KMS-11 (cell line): Measurements from ENCODE around the gene ASB4.

Experiments
- H2AFZ ChIP-seq: fragments of 200-600 bp; sonication (generic); 2 replicates; pipeline ENCODE4 v1.6.1; 2016; ENCODE audit warnings: antibody characterized with exemption, mixed run types, low read depth
- H3K27ac ChIP-seq: fragments of 200-600 bp; sonication (generic); 2 replicates; pipeline ENCODE4 v1.6.1; 2016; ENCODE audit warnings: mild to moderate bottlenecking, mixed run types
- H3K27me3 ChIP-seq: fragments of 200-600 bp; sonication (generic); 2 replicates; pipeline ENCODE4 v1.6.1; 2017; ENCODE audit warnings: mild to moderate bottlenecking, low read depth, mixed run types, moderate library complexity; ENCODE audit not compliant: insufficient read depth
- H3K36me3 ChIP-seq: fragments of 200-600 bp; sonication (generic); 2 replicates; pipeline ENCODE4 v1.6.1; 2017; ENCODE audit warnings: mild to moderate bottlenecking, mixed run types; ENCODE audit not compliant: insufficient read depth
- H3K4me1 ChIP-seq: fragments of 200-600 bp; sonication (generic); 2 replicates; pipeline ENCODE4 v1.6.1; 2016; ENCODE audit warnings: mild to moderate bottlenecking, low read depth, mixed run types; ENCODE audit not compliant: poor library complexity, severe bottlenecking
- H3K4me2 ChIP-seq: fragments of 200-600 bp; sonication (generic); 2 replicates; pipeline ENCODE4 v1.7.0; 2016; ENCODE audit warnings: mild to moderate bottlenecking, mixed run types
- H3K4me3 ChIP-seq: fragments of 200-600 bp; sonication (generic); IDR thresholded peaks from 2 replicates; pipeline ENCODE4 v1.6.1; 2017; ENCODE audit warnings: low read depth, low read length, mixed read lengths; ENCODE audit not compliant: insufficient read depth
- H3K79me2 ChIP-seq: fragments of 200-600 bp; sonication (generic); 2 replicates; pipeline ENCODE4 v1.6.1; 2016; ENCODE audit warnings: low read depth, mixed run types; ENCODE audit not compliant: insufficient read depth
- H3K9ac ChIP-seq: fragments of 200-600 bp; sonication (generic); 2 replicates; pipeline ENCODE4 v1.6.1; 2016; ENCODE audit warnings: mild to moderate bottlenecking, mixed run types
- H4K20me1 ChIP-seq: fragments of 200-600 bp; sonication (generic); 2 replicates; pipeline ENCODE4 v1.6.1; 2016; ENCODE audit warnings: mild to moderate bottlenecking, mixed run types; ENCODE audit not compliant: insufficient read depth
- CTCF ChIP-seq: fragments of 200-600 bp; sonication (generic); conservative IDR thresholded peaks from 2 replicates; pipeline ENCODE4 v1.6.1; 2017; ENCODE audit warnings: low read depth, mild to moderate bottlenecking, antibody characterized with exemption, low read length, moderate library complexity, mixed read lengths

ASB4 gene

DNA sequence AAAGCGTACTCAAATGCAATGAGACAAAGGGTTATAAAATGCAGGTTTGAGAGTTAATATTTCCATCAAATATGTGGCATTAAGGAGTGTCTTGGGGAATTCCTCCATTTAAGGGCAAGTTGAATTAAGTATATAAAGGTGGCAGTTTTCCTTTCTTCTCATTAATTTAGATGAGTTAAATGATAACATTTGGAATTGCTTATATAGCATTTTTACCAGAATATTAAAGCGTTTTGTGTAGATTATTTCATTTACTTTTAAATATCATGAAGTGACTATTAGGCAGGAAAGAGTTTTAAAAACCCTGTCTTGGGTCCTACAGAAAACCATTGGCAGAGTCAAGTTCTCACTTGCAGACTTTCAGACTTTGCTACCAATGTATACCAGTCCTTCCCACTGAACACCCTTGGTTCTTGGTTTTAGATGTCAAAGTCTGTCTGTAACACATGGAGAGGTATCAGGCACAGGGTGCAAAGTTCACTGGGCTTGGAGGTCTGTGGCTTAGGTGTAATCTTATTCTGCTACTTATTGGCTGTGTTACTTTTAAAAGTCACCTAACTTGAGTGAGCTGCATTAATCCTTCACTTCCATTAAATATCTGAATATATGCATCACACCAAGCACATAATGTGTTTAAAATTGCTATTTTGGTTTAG, 51.0 kb downstream of the ASB4 start:
- Histone ChIP-seq H3K9ac (no peak overlapping the region), H3K36me3 (no peaks in the 10 kb centered on the region), H3K4me1 (no peaks in the 10 kb centered on the region), H2AFZ (no peak overlapping the region), H3K27me3 (no peaks in the 10 kb centered on the region), H3K4me3 (no peak overlapping the region), H3K4me2 (no peak overlapping the region), H3K27ac (no peak overlapping the region), H4K20me1 (no peaks in the 10 kb centered on the region), H3K79me2 (no peaks in the 10 kb centered on the region)
- TF ChIP-seq CTCF = no peak

GRCh38 chr7:95537468-95537867, 51.7 kb downstream of the ASB4 start:
- Histone ChIP-seq H3K36me3 (no peaks in the 10 kb centered on the region), H3K4me2 (no peak overlapping the region), H3K27ac (no peak overlapping the region), H3K79me2 (no peaks in the 10 kb centered on the region), H3K4me1 (no peaks in the 10 kb centered on the region), H3K4me3 (no peak overlapping the region), H3K27me3 (no peaks in the 10 kb centered on the region), H4K20me1 (no peaks in the 10 kb centered on the region), H2AFZ (no peak overlapping the region), H3K9ac (no peak overlapping the region)
- no peak for TF ChIP-seq CTCF

DNA sequence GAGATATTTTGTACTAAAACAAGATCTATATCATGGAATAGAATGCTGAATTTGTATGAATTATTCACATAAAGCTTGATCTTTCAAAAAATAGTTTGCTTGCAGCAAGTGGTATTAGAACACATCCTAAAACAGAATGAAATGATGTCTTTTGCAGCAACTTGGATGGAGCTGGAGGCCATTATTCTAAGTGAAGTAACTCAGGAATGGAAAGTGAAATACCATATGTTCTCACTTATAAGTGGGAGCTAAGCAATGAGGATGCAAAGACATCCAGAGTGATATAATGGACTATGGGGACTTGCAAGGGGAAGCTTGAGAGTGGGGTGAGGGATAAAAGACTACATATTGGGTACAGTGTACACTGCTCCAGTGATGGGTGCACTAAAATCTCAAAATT, 53.7 kb downstream of the ASB4 start:
- Histone ChIP-seq H4K20me1 (no peaks in the 10 kb centered on the region), H3K9ac (no peak overlapping the region), H2AFZ (no peak overlapping the region), H3K4me3 (no peak overlapping the region), H3K27ac (no peak overlapping the region), H3K27me3 (no peaks in the 10 kb centered on the region), H3K4me2 (no peak overlapping the region), H3K79me2 (no peaks in the 10 kb centered on the region), H3K36me3 (no peaks in the 10 kb centered on the region), H3K4me1 (no peaks in the 10 kb centered on the region)
- no peak for TF ChIP-seq CTCF

DNA sequence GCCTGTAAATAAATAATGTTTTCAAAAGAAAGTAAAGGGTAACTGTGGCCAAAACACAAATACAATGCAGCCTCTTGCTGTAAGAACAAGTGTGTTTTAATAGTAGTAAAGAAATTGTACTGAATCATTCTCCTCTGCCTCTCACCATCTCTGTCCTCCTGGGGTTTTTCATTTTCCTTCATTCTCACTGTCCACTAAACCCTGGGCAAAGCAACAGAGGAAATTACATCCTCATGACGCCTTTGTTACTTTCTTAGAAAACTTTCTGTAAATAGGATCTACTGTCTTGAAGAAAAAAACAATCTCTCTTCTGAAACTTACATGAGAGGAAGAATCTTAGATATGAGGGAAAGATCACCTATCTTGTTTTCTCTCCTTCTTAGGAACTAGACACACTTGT, 54.6 kb downstream of the ASB4 start:
- no peak overlapping the region for H2AFZ ChIP-seq
- H3K4me3 ChIP-seq = no peak overlapping the region
- H3K27ac ChIP-seq = no peak overlapping the region
- no peaks in the 10 kb centered on the region for H4K20me1 ChIP-seq
- no peak for TF ChIP-seq CTCF
- peaks cover 2% of the 10 kb centered on the region for H3K4me1 ChIP-seq
- no peaks in the 10 kb centered on the region for H3K27me3 ChIP-seq
- H3K9ac ChIP-seq = no peak overlapping the region
- no peaks in the 10 kb centered on the region for H3K79me2 ChIP-seq
- H3K4me2 ChIP-seq = no peak overlapping the region
- H3K36me3 ChIP-seq = no peaks in the 10 kb centered on the region
